ENCODE data around the gene MORN4.
"Not testable (repeated sequence)": the region's sequence is repeated elsewhere in the genome, so short reads cannot be mapped to it uniquely, and the experiment has no call there.

Gene MORN4

GRCh38 chr10:97632949-97633884, at the start of gene MORN4:
Gene MORN4 (minus strand): TSS chr10:97633500. CDS start chr10:97619653, 13,847 bp downstream.
- peak; percentile 55 for DNase-seq

GRCh38 chr10:97682042-97682441, 48.7 kb upstream of the MORN4 start:
- DNase-seq: no peak

GRCh38 chr10:97679594-97679993, 46.3 kb upstream of the MORN4 start:
- no peak for DNase-seq

- no peak for DNase-seq
These were observed 43.7 kb upstream of the MORN4 start for GRCh38 chr10:97676770-97677581.

- no peak for DNase-seq
These were observed 41.9 kb upstream of the MORN4 start for GRCh38 chr10:97675222-97675621.

GRCh38 chr10:97673736-97674525, 40.6 kb upstream of the MORN4 start:
- DNase-seq: no peak

- DNase-seq: no peak
These were observed 36.3 kb upstream of the MORN4 start for GRCh38 chr10:97669571-97669970.

- no peak for DNase-seq
These were observed 34.2 kb upstream of the MORN4 start for GRCh38 chr10:97667463-97667862.

GRCh38 chr10:97666992-97667391, 33.7 kb upstream of the MORN4 start:
- no peak for DNase-seq

- no peak for DNase-seq
These were observed 31.1 kb upstream of the MORN4 start for GRCh38 chr10:97664282-97664850.

- DNase-seq: no peak
These were observed 26.3 kb upstream of the MORN4 start for GRCh38 chr10:97659589-97659988.

GRCh38 chr10:97656777-97657176, 23.5 kb upstream of the MORN4 start:
- no peak for DNase-seq

GRCh38 chr10:97651773-97652172, 18.5 kb upstream of the MORN4 start:
- no peak for DNase-seq

GRCh38 chr10:97650726-97651125, 17.4 kb upstream of the MORN4 start:
- DNase-seq: no peak

GRCh38 chr10:97649405-97649750, 16.1 kb upstream of the MORN4 start:
- not testable (repeated sequence) for DNase-seq

- no peak for DNase-seq
These were observed 15.5 kb upstream of the MORN4 start for GRCh38 chr10:97648562-97649404.

- no peak for DNase-seq
These were observed 14.3 kb upstream of the MORN4 start for GRCh38 chr10:97647556-97647955.

GRCh38 chr10:97644936-97645335, 11.6 kb upstream of the MORN4 start:
- DNase-seq: no peak

GRCh38 chr10:97643441-97643985, 10.2 kb upstream of the MORN4 start:
- DNase-seq: no peak

GRCh38 chr10:97642471-97643159, 9.3 kb upstream of the MORN4 start:
- not testable (repeated sequence) for DNase-seq

Measured in NCI-H187 treated with DMSO at 0.1 percent for 48 hours (cell line).